ENCODE data around the gene PALD1. TPM values are rescaled to one million over a fixed set of nuclear protein-coding genes. Genes with fewer than 3 reads are reported as not detected.

PALD1 gene
- total RNA-seq, 6 donors from 2014 or later: 8.9 to 25.4 (median 13.4) TPM

DNA sequence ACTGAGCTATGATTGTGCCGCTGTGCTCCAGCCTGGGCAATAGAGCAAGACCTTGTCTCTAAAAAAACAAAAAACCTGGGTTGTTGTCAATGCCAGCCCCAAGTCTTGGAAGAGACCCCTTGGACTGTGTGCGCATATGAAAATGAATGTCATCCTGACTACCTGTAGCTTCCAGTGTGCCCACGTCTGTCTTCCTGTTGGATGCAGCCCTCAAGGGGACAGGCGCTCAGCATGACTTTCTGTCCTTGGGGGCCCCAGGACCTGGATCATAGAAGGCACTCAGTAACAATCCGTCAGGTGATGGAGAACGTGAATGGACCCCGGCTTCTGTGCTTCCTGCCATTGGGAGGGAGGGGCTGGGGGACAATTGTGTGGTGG lies 114.9 kb downstream of the PALD1 start:
- Histone ChIP-seq H3K27me3 (no peaks in the 10 kb centered on the region), H3K27ac (no peak overlapping the region), H3K4me1 (peaks cover 4 to 25% (median 14%) of the 10 kb centered on the region in 4 donors), H3K4me3 (no peak overlapping the region), H3K36me3 (no peaks in the 10 kb centered on the region), H3K9me3 (no peaks in the 10 kb centered on the region)
- peak in 1 of 2 donors; percentile 14 for DNase-seq
- WGBS, 2 donors: 81 to 88% methylated on average over 7 of the region's 7 CpGs
- ATAC-seq (ENCODE audit: low FRiP score in 2 of 2): no peak
- TF ChIP-seq, protein P1, sequence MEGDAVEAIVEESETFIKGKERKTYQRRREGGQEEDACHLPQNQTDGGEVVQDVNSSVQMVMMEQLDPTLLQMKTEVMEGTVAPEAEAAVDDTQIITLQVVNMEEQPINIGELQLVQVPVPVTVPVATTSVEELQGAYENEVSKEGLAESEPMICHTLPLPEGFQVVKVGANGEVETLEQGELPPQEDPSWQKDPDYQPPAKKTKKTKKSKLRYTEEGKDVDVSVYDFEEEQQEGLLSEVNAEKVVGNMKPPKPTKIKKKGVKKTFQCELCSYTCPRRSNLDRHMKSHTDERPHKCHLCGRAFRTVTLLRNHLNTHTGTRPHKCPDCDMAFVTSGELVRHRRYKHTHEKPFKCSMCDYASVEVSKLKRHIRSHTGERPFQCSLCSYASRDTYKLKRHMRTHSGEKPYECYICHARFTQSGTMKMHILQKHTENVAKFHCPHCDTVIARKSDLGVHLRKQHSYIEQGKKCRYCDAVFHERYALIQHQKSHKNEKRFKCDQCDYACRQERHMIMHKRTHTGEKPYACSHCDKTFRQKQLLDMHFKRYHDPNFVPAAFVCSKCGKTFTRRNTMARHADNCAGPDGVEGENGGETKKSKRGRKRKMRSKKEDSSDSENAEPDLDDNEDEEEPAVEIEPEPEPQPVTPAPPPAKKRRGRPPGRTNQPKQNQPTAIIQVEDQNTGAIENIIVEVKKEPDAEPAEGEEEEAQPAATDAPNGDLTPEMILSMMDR (IDR thresholded peaks at IDR 0.05): no peak
- TF ChIP-seq EP300 (IDR thresholded peaks at IDR 0.05): no peak
- no peak for TF ChIP-seq POLR2AphosphoS5 (IDR thresholded peaks at IDR 0.05)
- TF ChIP-seq POLR2A (IDR thresholded peaks at IDR 0.05): no peak

DNA sequence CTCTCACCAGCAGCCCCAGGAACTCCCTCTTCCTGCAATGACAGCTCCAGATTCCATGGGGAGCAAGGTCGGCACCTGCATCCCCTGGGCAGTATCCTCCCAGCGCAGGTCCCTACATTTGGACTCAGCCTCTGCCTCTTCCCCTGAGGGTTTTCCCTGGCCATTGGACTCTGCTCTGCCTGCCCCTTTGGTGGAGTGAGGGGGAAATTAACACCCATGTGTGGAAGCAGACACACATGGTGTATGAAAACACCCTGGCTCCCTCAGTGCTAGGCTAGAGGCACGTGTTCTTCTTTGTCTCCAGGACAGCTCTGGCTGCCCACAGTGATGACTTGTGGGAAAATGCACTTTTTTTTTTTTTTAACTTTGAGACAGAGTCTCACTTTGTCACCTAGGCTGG lies 115.6 kb downstream of the PALD1 start:
- ATAC-seq (ENCODE audit: low FRiP score in 2 of 2) (no peak), DNase-seq (peak in 1 of 2 donors; percentile 20)
- 75 to 91% methylated on average over 2 to 3 of the region's 3 CpGs for WGBS, 2 donors
- Histone ChIP-seq H3K36me3 (no peaks in the 10 kb centered on the region), H3K4me3 (no peak overlapping the region), H3K4me1 (peaks cover 4 to 21% (median 14%) of the 10 kb centered on the region in 4 donors), H3K27me3 (no peaks in the 10 kb centered on the region), H3K9me3 (no peaks in the 10 kb centered on the region), H3K27ac (no peak overlapping the region)
- TF ChIP-seq POLR2AphosphoS5 (IDR thresholded peaks at IDR 0.05): no peak
- TF ChIP-seq, protein P1 (IDR thresholded peaks at IDR 0.05): no peak
- no peak for TF ChIP-seq EP300 (IDR thresholded peaks at IDR 0.05)
- no peak for TF ChIP-seq POLR2A (IDR thresholded peaks at IDR 0.05)

- ATAC-seq (ENCODE audit: low FRiP score in 2 of 2): no peak
- Histone ChIP-seq H3K4me3 (no peak overlapping the region), H3K9me3 (no peaks in the 10 kb centered on the region), H3K4me1 (peaks cover 0 to 11% (median 7%) of the 10 kb centered on the region in 4 donors), H3K27ac (no peak overlapping the region), H3K27me3 (no peaks in the 10 kb centered on the region), H3K36me3 (no peaks in the 10 kb centered on the region)
- TF ChIP-seq EP300 (IDR thresholded peaks at IDR 0.05) (no peak), POLR2A (IDR thresholded peaks at IDR 0.05) (no peak), POLR2AphosphoS5 (IDR thresholded peaks at IDR 0.05) (no peak)
- TF ChIP-seq, protein P1 (IDR thresholded peaks at IDR 0.05): no peak
- peak in 1 of 2 donors; percentile 10 for DNase-seq
- WGBS, 2 donors: 75 to 90% methylated on average over 5 of the region's 5 CpGs
Observed at GRCh38 chr10:70595566-70596016, 117.0 kb downstream of the PALD1 start.

GRCh38 chr10:70596110-70596798 lies 117.7 kb downstream of the PALD1 start:
- TF ChIP-seq POLR2A (IDR thresholded peaks at IDR 0.05) (no peak), EP300 (IDR thresholded peaks at IDR 0.05) (no peak), POLR2AphosphoS5 (IDR thresholded peaks at IDR 0.05) (no peak)
- TF ChIP-seq, protein P1 (IDR thresholded peaks at IDR 0.05): no peak
- no peaks in the 10 kb centered on the region for H3K27me3 ChIP-seq
- no peaks in the 10 kb centered on the region for H3K36me3 ChIP-seq
- H3K4me1 ChIP-seq: peaks cover 0 to 11% (median 7%) of the 10 kb centered on the region in 4 donors
- H3K27ac ChIP-seq: no peak overlapping the region
- WGBS, 2 donors: 60 to 62% methylated on average over 6 to 14 of the region's 14 CpGs
- DNase-seq: peak in 1 of 2 donors; percentile 59
- no peak overlapping the region for H3K4me3 ChIP-seq
- no peaks in the 10 kb centered on the region for H3K9me3 ChIP-seq
- no peak for ATAC-seq (ENCODE audit: low FRiP score in 2 of 2)

Measured in upper lobe of left lung (tissue), 6 donors.